WTC11 (cell line): ENCODE results near the gene CREB3L4.
"Not testable (repeated sequence)": the region's sequence is repeated elsewhere in the genome, so short reads cannot be mapped to it uniquely, and the experiment has no call there.

ENCODE experiments used
- CTCF ChIP-seq: fragments of 200-600 bp; IDR thresholded peaks from 2 replicates; pipeline ENCODE4 v1.8.0; 2022; ENCODE audit warnings: antibody characterized with exemption
- HMGA2 ChIP-seq: fragments of 250-450 bp; sonication (Bioruptor Pico); IDR thresholded peaks from 2 replicates; pipeline ENCODE4 v1.4.0; 2021; ENCODE audit warnings: mild to moderate bottlenecking, moderate library complexity
- KAT7 ChIP-seq: sonication (generic); formaldehyde crosslinking; IDR thresholded peaks from 2 replicates; pipeline ENCODE4 v1.8.1; 2023; ENCODE audit warnings: missing genetic modification reagents, mild to moderate bottlenecking, borderline replicate concordance
- MXD4 ChIP-seq: fragments of 250-450 bp; sonication (Bioruptor Pico); IDR thresholded peaks from 2 replicates; pipeline ENCODE4 v1.8.0; 2021; ENCODE audit warnings: mild to moderate bottlenecking, moderate library complexity, borderline replicate concordance
- NR2C2 ChIP-seq: sonication (generic); formaldehyde crosslinking; IDR thresholded peaks from 2 replicates; pipeline ENCODE4 v1.8.0; 2022; ENCODE audit warnings: mild to moderate bottlenecking, missing genetic modification reagents
- TP53 ChIP-seq: sonication (generic); formaldehyde crosslinking; IDR thresholded peaks from 2 replicates; pipeline ENCODE4 v1.8.1; 2023; ENCODE audit warnings: mild to moderate bottlenecking, missing genetic modification reagents
- USF1 ChIP-seq: sonication (generic); formaldehyde crosslinking; IDR thresholded peaks from 2 replicates; pipeline ENCODE4 v1.8.0; 2022; ENCODE audit warnings: mild to moderate bottlenecking, missing genetic modification reagents
- TF ChIP-seq, protein P1 (sequence below): sonication (generic); formaldehyde crosslinking; IDR thresholded peaks from 2 replicates; pipeline ENCODE4 v1.8.0; 2022; ENCODE audit warnings: mild to moderate bottlenecking, missing genetic modification reagents

- not testable (repeated sequence) for TF ChIP-seq TP53; MXD4 (CRISPR knock-in tag); HMGA2 (CRISPR knock-in tag); CTCF; KAT7 (CRISPR knock-in tag); NR2C2 (CRISPR knock-in tag); USF1
- TF ChIP-seq, protein P1, sequence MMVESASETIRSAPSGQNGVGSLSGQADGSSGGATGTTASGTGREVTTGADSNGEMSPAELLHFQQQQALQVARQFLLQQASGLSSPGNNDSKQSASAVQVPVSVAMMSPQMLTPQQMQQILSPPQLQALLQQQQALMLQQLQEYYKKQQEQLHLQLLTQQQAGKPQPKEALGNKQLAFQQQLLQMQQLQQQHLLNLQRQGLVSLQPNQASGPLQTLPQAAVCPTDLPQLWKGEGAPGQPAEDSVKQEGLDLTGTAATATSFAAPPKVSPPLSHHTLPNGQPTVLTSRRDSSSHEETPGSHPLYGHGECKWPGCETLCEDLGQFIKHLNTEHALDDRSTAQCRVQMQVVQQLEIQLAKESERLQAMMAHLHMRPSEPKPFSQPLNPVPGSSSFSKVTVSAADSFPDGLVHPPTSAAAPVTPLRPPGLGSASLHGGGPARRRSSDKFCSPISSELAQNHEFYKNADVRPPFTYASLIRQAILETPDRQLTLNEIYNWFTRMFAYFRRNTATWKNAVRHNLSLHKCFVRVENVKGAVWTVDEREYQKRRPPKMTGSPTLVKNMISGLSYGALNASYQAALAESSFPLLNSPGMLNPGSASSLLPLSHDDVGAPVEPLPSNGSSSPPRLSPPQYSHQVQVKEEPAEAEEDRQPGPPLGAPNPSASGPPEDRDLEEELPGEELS: not testable (repeated sequence)
Observed at GRCh38 chr1:153981735-153982134, 14.0 kb downstream of the CREB3L4 start.
